HL-60 (cell line): Measurements from ENCODE around the gene SMTNL2.
"Not testable (repeated sequence)": the region's sequence is repeated elsewhere in the genome, so short reads cannot be mapped to it uniquely, and the experiment has no call there.

Source experiments
- DNase-seq, 2 experiments: peaks; one replicate each; pipeline ENCODE4 v3.0.0-alpha.2; 2010 to 2020; ENCODE audit warnings: low read depth in 1 of 2, low spot score in 1 of 2
- H3K27ac ChIP-seq: fragments of 250-450 bp; sonication (Bioruptor Pico); replicated peaks from 2 replicates; pipeline ENCODE4 v1.5.1; 2020; ENCODE audit warnings: mild to moderate bottlenecking, moderate library complexity
- H3K27me3 ChIP-seq: fragments of 250-450 bp; sonication (Bioruptor Pico); 2 replicates; pipeline ENCODE4 v1.5.1; 2021; ENCODE audit warnings: mild to moderate bottlenecking, moderate library complexity; ENCODE audit not compliant: insufficient read depth, poor library complexity, severe bottlenecking
- H3K4me3 ChIP-seq: replicated peaks from 2 replicates; pipeline ENCODE4 v1.5.1; 2011; ENCODE audit warnings: mild to moderate bottlenecking, control low read depth, low read length; ENCODE audit not compliant: insufficient read depth
- GABPA ChIP-seq: IDR thresholded peaks from 2 replicates; pipeline ENCODE4 v1.6.1; 2012; ENCODE audit warnings: low read depth
- POLR2AphosphoS5 ChIP-seq: IDR thresholded peaks from 2 replicates; pipeline ENCODE4 v1.6.1; 2012; ENCODE audit warnings: low read depth
- SPI1 ChIP-seq: IDR thresholded peaks from 2 replicates; pipeline ENCODE4 v1.6.1; 2012; ENCODE audit warnings: low read depth, mild to moderate bottlenecking, borderline replicate concordance
- TF ChIP-seq, protein P1 (sequence below): IDR thresholded peaks from one replicate; pipeline ENCODE4 v1.5.1; 2011; ENCODE audit warnings: low read length, control low read depth, inconsistent platforms; ENCODE audit not compliant: insufficient read depth
- TF ChIP-seq, protein P2 (sequence below): IDR thresholded peaks from 2 replicates; pipeline ENCODE4 v1.6.1; 2012; ENCODE audit warnings: low read depth; ENCODE audit not compliant: insufficient replicate concordance

Gene SMTNL2

DNA sequence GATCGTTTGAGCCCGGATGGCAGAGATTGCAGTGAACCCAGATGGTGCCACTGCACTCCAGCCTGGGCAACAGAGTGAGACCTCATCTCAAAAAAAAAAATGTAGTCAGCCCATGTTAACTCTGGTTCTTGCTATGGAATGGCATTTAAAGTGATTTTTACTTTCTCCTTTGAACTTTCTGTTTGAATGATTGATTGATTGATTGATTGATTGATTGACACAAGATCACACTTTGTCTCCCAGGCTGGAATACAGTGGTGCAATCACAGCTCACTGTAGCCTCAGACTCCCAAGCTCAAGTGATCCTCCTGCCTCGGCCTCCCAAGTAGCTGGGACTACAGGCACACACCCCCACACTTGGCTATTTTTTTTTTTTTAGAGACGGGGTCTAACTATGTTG, 17.0 kb downstream of the SMTNL2 start:
- no peak for TF ChIP-seq GABPA
- no peak overlapping the region for H3K27ac ChIP-seq
- H3K4me3 ChIP-seq: no peak overlapping the region
- no peak for DNase-seq
- H3K27me3 ChIP-seq: peaks cover 3% of the 10 kb centered on the region

DNA sequence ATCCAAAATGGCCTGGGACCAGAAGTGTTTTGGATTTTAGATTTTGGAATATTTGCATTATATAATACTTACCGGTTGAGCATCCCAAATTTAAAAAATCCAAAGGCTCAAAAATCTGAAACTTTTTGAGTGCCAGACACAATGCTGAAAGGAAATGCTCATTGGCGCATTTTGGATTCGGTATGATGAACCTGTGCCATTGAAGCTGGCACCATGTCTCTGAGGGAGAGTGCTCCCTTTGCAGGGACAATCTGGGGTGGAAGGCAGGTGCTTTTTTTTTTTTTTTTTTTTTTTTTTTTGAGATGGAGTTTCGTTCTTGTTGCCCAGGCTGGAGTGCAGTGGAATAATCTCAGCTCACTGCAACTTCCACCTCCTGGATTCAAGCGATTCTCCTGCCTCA, 17.7 kb downstream of the SMTNL2 start:
- H3K4me3 ChIP-seq: no peak overlapping the region
- H3K27ac ChIP-seq: no peak overlapping the region
- H3K27me3 ChIP-seq: peaks cover 3% of the 10 kb centered on the region
- TF ChIP-seq SPI1: no peak
- TF ChIP-seq POLR2AphosphoS5: no peak
- no peak for TF ChIP-seq GABPA
- TF ChIP-seq, protein P1, sequence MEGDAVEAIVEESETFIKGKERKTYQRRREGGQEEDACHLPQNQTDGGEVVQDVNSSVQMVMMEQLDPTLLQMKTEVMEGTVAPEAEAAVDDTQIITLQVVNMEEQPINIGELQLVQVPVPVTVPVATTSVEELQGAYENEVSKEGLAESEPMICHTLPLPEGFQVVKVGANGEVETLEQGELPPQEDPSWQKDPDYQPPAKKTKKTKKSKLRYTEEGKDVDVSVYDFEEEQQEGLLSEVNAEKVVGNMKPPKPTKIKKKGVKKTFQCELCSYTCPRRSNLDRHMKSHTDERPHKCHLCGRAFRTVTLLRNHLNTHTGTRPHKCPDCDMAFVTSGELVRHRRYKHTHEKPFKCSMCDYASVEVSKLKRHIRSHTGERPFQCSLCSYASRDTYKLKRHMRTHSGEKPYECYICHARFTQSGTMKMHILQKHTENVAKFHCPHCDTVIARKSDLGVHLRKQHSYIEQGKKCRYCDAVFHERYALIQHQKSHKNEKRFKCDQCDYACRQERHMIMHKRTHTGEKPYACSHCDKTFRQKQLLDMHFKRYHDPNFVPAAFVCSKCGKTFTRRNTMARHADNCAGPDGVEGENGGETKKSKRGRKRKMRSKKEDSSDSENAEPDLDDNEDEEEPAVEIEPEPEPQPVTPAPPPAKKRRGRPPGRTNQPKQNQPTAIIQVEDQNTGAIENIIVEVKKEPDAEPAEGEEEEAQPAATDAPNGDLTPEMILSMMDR: no peak
- TF ChIP-seq, protein P2, sequence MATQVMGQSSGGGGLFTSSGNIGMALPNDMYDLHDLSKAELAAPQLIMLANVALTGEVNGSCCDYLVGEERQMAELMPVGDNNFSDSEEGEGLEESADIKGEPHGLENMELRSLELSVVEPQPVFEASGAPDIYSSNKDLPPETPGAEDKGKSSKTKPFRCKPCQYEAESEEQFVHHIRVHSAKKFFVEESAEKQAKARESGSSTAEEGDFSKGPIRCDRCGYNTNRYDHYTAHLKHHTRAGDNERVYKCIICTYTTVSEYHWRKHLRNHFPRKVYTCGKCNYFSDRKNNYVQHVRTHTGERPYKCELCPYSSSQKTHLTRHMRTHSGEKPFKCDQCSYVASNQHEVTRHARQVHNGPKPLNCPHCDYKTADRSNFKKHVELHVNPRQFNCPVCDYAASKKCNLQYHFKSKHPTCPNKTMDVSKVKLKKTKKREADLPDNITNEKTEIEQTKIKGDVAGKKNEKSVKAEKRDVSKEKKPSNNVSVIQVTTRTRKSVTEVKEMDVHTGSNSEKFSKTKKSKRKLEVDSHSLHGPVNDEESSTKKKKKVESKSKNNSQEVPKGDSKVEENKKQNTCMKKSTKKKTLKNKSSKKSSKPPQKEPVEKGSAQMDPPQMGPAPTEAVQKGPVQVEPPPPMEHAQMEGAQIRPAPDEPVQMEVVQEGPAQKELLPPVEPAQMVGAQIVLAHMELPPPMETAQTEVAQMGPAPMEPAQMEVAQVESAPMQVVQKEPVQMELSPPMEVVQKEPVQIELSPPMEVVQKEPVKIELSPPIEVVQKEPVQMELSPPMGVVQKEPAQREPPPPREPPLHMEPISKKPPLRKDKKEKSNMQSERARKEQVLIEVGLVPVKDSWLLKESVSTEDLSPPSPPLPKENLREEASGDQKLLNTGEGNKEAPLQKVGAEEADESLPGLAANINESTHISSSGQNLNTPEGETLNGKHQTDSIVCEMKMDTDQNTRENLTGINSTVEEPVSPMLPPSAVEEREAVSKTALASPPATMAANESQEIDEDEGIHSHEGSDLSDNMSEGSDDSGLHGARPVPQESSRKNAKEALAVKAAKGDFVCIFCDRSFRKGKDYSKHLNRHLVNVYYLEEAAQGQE: no peak
- no peak for DNase-seq

DNA sequence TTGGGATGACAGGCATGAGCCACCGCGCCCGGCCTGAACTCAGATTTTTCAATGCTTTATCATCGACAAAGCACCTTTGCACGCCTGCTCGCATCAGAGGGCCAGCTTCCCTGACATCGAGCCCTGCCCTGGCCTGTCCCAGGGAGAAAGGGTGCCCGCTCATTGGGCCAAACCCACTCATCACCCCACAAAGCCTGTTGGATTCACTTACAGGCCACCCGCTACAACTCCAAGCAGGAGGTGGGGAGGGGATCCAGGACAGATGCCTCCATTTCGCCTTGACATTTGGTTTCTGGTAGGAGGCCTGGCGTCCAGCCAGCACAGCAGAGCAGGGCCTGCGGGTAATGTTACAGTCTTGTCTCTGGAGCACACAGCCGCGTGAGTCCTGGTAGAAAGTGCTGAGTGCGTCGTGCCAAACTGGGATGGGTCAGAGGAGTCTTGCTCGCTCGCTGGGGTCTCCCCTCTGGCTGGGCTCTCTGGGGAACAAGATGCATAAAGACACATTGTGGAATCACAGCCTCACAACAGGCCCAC, 19.8 kb downstream of the SMTNL2 start:
- no peak for DNase-seq
- TF ChIP-seq, protein P1: no peak
- TF ChIP-seq, protein P2: no peak
- TF ChIP-seq POLR2AphosphoS5: no peak
- no peak overlapping the region for H3K4me3 ChIP-seq
- H3K27ac ChIP-seq: no peak overlapping the region
- H3K27me3 ChIP-seq: peaks cover 3% of the 10 kb centered on the region

DNA sequence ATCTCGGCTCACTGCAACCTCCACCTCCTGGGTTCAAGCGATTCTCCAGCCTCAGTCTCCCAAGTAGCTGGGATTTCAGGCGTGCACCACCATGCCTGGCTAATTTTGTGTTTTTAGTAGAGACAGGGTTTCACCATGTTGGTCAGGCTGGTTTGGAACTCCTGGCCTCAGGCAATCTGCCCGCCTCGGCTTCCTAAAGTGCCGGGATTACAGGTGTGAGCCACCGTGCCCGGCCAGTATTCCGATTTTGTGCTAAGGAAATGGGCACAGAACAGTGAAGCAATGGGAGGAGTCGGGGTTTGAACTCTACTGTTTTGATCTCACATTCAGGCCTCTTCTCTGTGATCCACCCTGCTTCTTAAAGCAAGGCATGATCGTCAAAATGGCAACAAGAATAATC, 20.4 kb downstream of the SMTNL2 start:
- H3K27ac ChIP-seq, DNase-seq, H3K4me3 ChIP-seq, H3K27me3 ChIP-seq: not testable (repeated sequence)

DNA sequence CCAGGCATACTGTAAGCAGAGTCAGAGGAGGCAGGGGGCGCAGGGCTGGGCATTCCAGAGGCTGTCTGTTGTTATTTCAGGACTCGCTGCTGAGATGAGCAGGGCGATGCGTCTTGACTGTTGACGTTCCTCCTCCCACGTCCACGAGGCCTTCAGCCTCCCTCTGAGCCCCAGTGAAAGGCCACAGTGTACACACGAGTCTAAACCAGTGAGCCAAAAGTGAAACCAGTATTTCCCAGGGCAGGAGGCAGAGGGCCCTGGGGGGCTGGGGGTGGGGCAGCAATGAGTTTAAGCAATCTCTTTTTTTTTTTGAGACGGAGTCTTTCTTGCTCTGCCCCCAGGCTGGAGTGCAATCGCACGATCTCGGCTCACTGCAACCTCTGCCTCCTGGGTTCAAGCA, 21.5 kb downstream of the SMTNL2 start:
- H3K4me3 ChIP-seq: no peak overlapping the region
- no peak overlapping the region for H3K27ac ChIP-seq
- TF ChIP-seq SPI1 (no peak), POLR2AphosphoS5 (no peak)
- TF ChIP-seq, protein P2: no peak
- DNase-seq: no peak
- H3K27me3 ChIP-seq: peaks cover 3% of the 10 kb centered on the region
